Tibial nerve (tissue), 4 donors: ENCODE results near the gene RFX1.

Experiments used
- EP300 ChIP-seq, 2 donors: sonication (generic); formaldehyde crosslinking; IDR thresholded peaks; one replicate each; pipeline ENCODE4 v1.6.1; 2017; ENCODE audit warnings: antibody characterized with exemption in 2 of 2, mild to moderate bottlenecking in 1 of 2
- POLR2A ChIP-seq, 2 donors: fragments of 450-650 bp; IDR thresholded peaks; one replicate each; pipeline ENCODE4 v1.6.1; 2017; ENCODE audit warnings: antibody characterized with exemption in 2 of 2, mild to moderate bottlenecking in 2 of 2, moderate library complexity in 2 of 2
- TF ChIP-seq, protein P1 (sequence below), 5 experiments: fragments of 200-600 bp in 3 of 5; fragments of 450-650 bp in 2 of 5; sonication (generic) in 3 of 5; IDR thresholded peaks; one replicate each; pipeline ENCODE4 v1.5.1; 2016 to 2019; ENCODE audit warnings: antibody characterized with exemption in 5 of 5, mild to moderate bottlenecking in 3 of 5, moderate library complexity in 2 of 5

DNA sequence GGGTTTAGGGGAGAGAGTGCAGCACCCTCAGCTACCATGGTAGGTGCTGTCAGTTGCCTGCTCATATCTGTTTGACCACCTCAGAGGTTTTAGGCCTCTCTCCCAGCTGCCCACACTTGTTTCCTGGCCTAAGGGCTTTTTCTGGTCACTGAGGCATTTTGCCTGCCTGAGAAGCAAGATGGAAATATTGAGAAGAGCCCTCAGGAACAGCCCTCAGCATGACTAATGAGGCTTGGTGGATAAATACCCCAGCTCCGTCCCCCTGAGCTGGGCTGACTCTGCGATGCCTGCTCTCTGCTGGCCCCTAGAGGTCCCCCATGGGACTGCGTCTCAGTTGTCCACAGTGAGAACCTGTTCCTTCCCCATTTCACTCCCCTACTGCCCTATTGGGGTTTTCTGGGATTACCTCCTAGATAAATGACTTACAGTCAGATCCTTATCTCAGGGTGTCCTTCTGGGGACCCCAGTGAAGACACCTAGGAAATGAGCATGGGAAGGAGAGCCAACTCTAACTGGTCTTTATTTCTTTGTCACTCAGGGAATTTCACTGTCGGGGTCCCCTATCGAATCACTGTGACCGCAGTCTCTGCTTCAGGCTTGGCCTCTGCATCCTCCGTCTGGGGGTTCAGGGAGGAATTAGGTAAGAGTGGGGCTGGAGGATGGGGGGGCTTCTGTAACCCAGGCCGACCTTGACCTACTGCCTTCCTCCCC lies 42.5 kb upstream of the RFX1 start:
- TF ChIP-seq, protein P1, sequence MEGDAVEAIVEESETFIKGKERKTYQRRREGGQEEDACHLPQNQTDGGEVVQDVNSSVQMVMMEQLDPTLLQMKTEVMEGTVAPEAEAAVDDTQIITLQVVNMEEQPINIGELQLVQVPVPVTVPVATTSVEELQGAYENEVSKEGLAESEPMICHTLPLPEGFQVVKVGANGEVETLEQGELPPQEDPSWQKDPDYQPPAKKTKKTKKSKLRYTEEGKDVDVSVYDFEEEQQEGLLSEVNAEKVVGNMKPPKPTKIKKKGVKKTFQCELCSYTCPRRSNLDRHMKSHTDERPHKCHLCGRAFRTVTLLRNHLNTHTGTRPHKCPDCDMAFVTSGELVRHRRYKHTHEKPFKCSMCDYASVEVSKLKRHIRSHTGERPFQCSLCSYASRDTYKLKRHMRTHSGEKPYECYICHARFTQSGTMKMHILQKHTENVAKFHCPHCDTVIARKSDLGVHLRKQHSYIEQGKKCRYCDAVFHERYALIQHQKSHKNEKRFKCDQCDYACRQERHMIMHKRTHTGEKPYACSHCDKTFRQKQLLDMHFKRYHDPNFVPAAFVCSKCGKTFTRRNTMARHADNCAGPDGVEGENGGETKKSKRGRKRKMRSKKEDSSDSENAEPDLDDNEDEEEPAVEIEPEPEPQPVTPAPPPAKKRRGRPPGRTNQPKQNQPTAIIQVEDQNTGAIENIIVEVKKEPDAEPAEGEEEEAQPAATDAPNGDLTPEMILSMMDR (IDR thresholded peaks at IDR 0.05) = peak; percentile 45 to 78 (median 62)
- TF ChIP-seq POLR2A (IDR thresholded peaks at IDR 0.05) (no peak), EP300 (IDR thresholded peaks at IDR 0.05) (no peak)
